HepG2 (cell line): ENCODE results near the gene LYSET. TPM values are rescaled to one million over a fixed set of nuclear protein-coding genes. Genes with fewer than 3 reads are reported as not detected.

Experiments
- ERF ChIP-seq: IDR thresholded peaks from 2 replicates; pipeline ENCODE4 v1.6.1; 2018; ENCODE audit warnings: missing biosample characterization, missing genetic modification reagents
- HHEX ChIP-seq: IDR thresholded peaks from 2 replicates; pipeline ENCODE4 v1.6.1; 2016; ENCODE audit warnings: control low read depth
- HNF4G ChIP-seq, 2 experiments: sonication (generic) in 1 of 2; formaldehyde crosslinking in 1 of 2; IDR thresholded peaks; 2 replicates each; pipeline versions ENCODE4 v1.4.0 to v1.6.1; 2011 to 2020; ENCODE audit warnings: borderline replicate concordance in 2 of 2, low read depth in 2 of 2, mild to moderate bottlenecking in 2 of 2, low read length in 1 of 2, missing genetic modification reagents in 1 of 2, moderate library complexity in 1 of 2
- MED8 ChIP-seq: sonication (generic); formaldehyde crosslinking; IDR thresholded peaks from 2 replicates; pipeline ENCODE4 v1.8.1; 2023; ENCODE audit warnings: mild to moderate bottlenecking, missing genetic modification reagents; ENCODE audit not compliant: insufficient replicate concordance
- SIX4 ChIP-seq: sonication (generic); formaldehyde crosslinking; IDR thresholded peaks from 2 replicates; pipeline ENCODE4 v1.4.0; 2020; ENCODE audit warnings: missing genetic modification reagents
- SOX5 ChIP-seq: IDR thresholded peaks from 2 replicates; pipeline ENCODE4 v1.6.1; 2016; ENCODE audit warnings: borderline replicate concordance
- TAF1 ChIP-seq: sonication (generic); formaldehyde crosslinking; IDR thresholded peaks from 2 replicates; pipeline ENCODE4 v1.4.0; 2020; ENCODE audit warnings: missing genetic modification reagents
- ZNF292 ChIP-seq: sonication (generic); formaldehyde crosslinking; IDR thresholded peaks from 2 replicates; pipeline ENCODE4 v1.8.1; 2022; ENCODE audit warnings: mild to moderate bottlenecking, low read depth, missing genetic modification reagents, borderline replicate concordance
- ZNF335 ChIP-seq: sonication (generic); formaldehyde crosslinking; IDR thresholded peaks from 2 replicates; pipeline ENCODE4 v1.4.0; 2020; ENCODE audit warnings: missing genetic modification reagents
- ZNF501 ChIP-seq: sonication (generic); formaldehyde crosslinking; IDR thresholded peaks from 2 replicates; pipeline ENCODE4 v1.5.1; 2020; ENCODE audit warnings: mild to moderate bottlenecking, moderate library complexity, missing genetic modification reagents
- ZNF766 ChIP-seq: sonication (generic); formaldehyde crosslinking; IDR thresholded peaks from 2 replicates; pipeline ENCODE4 v1.5.0; 2020; ENCODE audit warnings: missing genetic modification reagents, borderline replicate concordance
- ZNF879 ChIP-seq: sonication (generic); formaldehyde crosslinking; IDR thresholded peaks from 2 replicates; pipeline ENCODE4 v1.8.1; 2023; ENCODE audit warnings: missing genetic modification reagents
- polyA plus RNA-seq, 8 experiments: library from polyadenylated mRNA; depleted of rRNA in 3 of 8; stranded (reverse) in 7 of 8; unstranded in 1 of 8; fragments of >200 nt; fragmentation: Illumina TruSeq in 4 of 8; extraction: Trizol in 4 of 8; gene quantifications; 2 replicates each; pipeline versions ENCODE4 v1.2.1 to v1.2.3, GENCODE V29; 2011 to 2016; ENCODE audit warnings: low read depth in 4 of 8, missing spikeins in 1 of 8, mixed read lengths in 1 of 8; ENCODE audit not compliant: insufficient read depth in 1 of 8
- total RNA-seq, 5 experiments: library from RNA; depleted of rRNA; stranded (reverse); fragments of >200 nt; fragmentation: Illumina TruSeq; extraction: Trizol; gene quantifications; 2 replicates each; pipeline ENCODE4 v1.2.3, GENCODE V29; 2016; ENCODE audit warnings: low read depth in 1 of 5
- TF ChIP-seq, protein P1 (sequence below): sonication (generic); formaldehyde crosslinking; IDR thresholded peaks from 2 replicates; pipeline ENCODE4; 2020; ENCODE audit warnings: missing genetic modification reagents, mild to moderate bottlenecking, borderline replicate concordance
- TF ChIP-seq, protein P2 (sequence below): sonication (generic); formaldehyde crosslinking; IDR thresholded peaks from 2 replicates; pipeline ENCODE4 v1.5.0; 2020; ENCODE audit warnings: mild to moderate bottlenecking, missing genetic modification reagents
- TF ChIP-seq, protein P3 (sequence below): sonication (generic); formaldehyde crosslinking; IDR thresholded peaks from 2 replicates; pipeline ENCODE4 v1.8.1; 2023; ENCODE audit warnings: mild to moderate bottlenecking, moderate library complexity, missing genetic modification reagents
- TF ChIP-seq, protein P4 (sequence below): sonication (generic); formaldehyde crosslinking; IDR thresholded peaks from 2 replicates; pipeline ENCODE4 v1.5.1; 2020; ENCODE audit warnings: mild to moderate bottlenecking, moderate library complexity, missing genetic modification reagents
- TF ChIP-seq, protein P5 (sequence below): IDR thresholded peaks from 2 replicates; pipeline ENCODE4 v1.6.1; 2016
- TF ChIP-seq, protein P6 (sequence below): sonication (generic); formaldehyde crosslinking; IDR thresholded peaks from 2 replicates; pipeline ENCODE4 v1.5.0; 2020; ENCODE audit warnings: missing genetic modification reagents

Gene LYSET
- total and polyA plus RNA-seq, 2 of the 13 experiments (the other 11 are each of a cell fraction or from before 2014, with no cell fraction given), result 19.1 to 36.6 TPM

DNA sequence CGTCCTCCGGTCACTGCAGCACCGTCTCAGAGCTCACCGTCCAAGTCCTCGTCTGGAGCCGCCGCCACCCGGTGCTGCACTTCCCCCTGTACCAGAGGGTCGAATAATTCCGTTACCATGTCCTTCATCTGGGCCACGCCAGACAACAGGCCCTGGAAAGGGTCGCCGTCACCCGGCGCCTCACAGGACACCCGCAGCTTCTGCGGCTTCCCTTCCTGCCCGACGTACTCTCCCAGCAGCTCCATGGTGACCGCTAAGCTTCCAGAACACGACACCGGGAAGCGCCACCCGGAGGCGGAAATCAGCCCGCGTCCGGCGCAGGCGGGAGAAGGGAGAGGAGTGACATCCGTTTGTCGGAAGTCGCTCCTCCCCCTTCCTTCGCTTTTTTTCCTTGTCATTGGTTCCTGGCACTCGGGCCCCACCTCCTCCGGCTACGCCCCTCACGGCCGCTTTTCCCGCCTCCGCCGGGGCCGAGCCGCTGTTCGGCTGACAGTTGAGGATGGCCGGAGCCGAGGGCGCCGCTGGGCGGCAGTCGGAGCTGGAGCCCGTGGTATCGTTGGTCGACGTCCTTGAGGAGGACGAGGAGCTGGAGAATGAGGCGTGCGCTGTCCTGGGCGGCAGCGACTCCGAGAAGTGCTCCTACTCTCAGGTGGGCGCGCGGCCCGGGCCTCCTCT, 21.8 kb downstream of the LYSET start, which contains the start of the genes GON7 and UBR7 (continued):
- TF ChIP-seq, protein P1, sequence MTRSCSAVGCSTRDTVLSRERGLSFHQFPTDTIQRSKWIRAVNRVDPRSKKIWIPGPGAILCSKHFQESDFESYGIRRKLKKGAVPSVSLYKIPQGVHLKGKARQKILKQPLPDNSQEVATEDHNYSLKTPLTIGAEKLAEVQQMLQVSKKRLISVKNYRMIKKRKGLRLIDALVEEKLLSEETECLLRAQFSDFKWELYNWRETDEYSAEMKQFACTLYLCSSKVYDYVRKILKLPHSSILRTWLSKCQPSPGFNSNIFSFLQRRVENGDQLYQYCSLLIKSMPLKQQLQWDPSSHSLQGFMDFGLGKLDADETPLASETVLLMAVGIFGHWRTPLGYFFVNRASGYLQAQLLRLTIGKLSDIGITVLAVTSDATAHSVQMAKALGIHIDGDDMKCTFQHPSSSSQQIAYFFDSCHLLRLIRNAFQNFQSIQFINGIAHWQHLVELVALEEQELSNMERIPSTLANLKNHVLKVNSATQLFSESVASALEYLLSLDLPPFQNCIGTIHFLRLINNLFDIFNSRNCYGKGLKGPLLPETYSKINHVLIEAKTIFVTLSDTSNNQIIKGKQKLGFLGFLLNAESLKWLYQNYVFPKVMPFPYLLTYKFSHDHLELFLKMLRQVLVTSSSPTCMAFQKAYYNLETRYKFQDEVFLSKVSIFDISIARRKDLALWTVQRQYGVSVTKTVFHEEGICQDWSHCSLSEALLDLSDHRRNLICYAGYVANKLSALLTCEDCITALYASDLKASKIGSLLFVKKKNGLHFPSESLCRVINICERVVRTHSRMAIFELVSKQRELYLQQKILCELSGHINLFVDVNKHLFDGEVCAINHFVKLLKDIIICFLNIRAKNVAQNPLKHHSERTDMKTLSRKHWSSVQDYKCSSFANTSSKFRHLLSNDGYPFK (CRISPR knock-in tag), result peak; percentile 83; the same call in 1 of the 2 replicates
- TF ChIP-seq, protein P2, sequence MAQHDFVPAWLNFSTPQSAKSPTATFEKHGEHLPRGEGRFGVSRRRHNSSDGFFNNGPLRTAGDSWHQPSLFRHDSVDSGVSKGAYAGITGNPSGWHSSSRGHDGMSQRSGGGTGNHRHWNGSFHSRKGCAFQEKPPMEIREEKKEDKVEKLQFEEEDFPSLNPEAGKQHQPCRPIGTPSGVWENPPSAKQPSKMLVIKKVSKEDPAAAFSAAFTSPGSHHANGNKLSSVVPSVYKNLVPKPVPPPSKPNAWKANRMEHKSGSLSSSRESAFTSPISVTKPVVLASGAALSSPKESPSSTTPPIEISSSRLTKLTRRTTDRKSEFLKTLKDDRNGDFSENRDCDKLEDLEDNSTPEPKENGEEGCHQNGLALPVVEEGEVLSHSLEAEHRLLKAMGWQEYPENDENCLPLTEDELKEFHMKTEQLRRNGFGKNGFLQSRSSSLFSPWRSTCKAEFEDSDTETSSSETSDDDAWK (CRISPR knock-in tag), result no peak
- TF ChIP-seq HNF4G (IDR thresholded peaks at IDR 0.05; ENCODE audit: borderline replicate concordance, low read depth, low read length) (no peak; the same call in 1 of the 2 replicates), HNF4G (CRISPR knock-in tag; IDR thresholded peaks at IDR 0.05; ENCODE audit: borderline replicate concordance, low read depth) (no peak), ZNF292 (CRISPR knock-in tag) (no peak; the same call in 1 of the 2 replicates), SIX4 (peak; percentile 65; the same call in 1 of the 2 replicates), ZNF501 (CRISPR knock-in tag) (0 out of 2 replicates have a peak, but pooled peaks have one; percentile 58), MED8 (no peak), ZNF879 (no peak), ZNF335 (CRISPR knock-in tag) (peak; percentile 87), ERF (CRISPR knock-in tag) (peak; percentile 76; the same call in 1 of the 2 replicates), SOX5 (CRISPR knock-in tag) (peak; percentile 31), HHEX (CRISPR knock-in tag) (no peak), TAF1 (peak; percentile 86), ZNF766 (CRISPR knock-in tag) (peak; percentile 62)
- TF ChIP-seq, protein P3, sequence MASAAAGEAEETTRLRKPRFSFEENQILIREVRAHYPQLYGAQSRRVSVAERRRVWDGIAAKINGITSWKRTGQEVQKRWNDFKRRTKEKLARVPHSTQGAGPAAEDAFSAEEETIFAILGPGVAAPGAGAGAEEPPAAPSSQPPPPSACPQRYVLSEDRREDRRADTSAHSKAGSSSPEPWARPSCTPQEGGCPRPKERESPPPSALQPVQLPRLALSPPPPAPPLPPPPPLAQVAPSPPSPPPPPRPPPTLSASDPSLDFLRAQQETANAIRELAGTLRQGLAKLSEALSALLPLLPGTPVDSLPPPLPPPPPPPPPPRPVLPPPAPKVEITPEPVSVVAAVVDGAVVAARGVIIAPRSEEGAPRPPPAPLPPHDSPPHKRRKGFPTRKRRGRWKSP (CRISPR knock-in tag), result 0 out of 2 replicates have a peak, but pooled peaks have one; percentile 50
- TF ChIP-seq, protein P4, sequence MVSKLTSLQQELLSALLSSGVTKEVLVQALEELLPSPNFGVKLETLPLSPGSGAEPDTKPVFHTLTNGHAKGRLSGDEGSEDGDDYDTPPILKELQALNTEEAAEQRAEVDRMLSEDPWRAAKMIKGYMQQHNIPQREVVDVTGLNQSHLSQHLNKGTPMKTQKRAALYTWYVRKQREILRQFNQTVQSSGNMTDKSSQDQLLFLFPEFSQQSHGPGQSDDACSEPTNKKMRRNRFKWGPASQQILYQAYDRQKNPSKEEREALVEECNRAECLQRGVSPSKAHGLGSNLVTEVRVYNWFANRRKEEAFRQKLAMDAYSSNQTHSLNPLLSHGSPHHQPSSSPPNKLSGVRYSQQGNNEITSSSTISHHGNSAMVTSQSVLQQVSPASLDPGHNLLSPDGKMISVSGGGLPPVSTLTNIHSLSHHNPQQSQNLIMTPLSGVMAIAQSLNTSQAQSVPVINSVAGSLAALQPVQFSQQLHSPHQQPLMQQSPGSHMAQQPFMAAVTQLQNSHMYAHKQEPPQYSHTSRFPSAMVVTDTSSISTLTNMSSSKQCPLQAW (CRISPR knock-in tag), result peak; percentile 67
- TF ChIP-seq, protein P5, sequence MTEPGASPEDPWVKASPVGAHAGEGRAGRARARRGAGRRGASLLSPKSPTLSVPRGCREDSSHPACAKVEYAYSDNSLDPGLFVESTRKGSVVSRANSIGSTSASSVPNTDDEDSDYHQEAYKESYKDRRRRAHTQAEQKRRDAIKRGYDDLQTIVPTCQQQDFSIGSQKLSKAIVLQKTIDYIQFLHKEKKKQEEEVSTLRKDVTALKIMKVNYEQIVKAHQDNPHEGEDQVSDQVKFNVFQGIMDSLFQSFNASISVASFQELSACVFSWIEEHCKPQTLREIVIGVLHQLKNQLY (CRISPR knock-in tag), result no peak
- TF ChIP-seq, protein P6, sequence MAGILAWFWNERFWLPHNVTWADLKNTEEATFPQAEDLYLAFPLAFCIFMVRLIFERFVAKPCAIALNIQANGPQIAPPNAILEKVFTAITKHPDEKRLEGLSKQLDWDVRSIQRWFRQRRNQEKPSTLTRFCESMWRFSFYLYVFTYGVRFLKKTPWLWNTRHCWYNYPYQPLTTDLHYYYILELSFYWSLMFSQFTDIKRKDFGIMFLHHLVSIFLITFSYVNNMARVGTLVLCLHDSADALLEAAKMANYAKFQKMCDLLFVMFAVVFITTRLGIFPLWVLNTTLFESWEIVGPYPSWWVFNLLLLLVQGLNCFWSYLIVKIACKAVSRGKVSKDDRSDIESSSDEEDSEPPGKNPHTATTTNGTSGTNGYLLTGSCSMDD (CRISPR knock-in tag), result no peak
